Heart left ventricle (tissue), 13 donors: ENCODE results near the gene GBP2.

Experiments
- POLR2A ChIP-seq, 2 donors: fragments of 450-650 bp; IDR thresholded peaks; one replicate each; pipeline ENCODE4 v1.6.1; 2017; ENCODE audit warnings: antibody characterized with exemption in 2 of 2, mild to moderate bottlenecking in 2 of 2, moderate library complexity in 2 of 2
- TF ChIP-seq, protein P1 (sequence below), 12 donors: fragments of 200-600 bp; sonication (generic) in 4 of 12; IDR thresholded peaks; one replicate each; pipeline versions ENCODE4 v1.5.0 to v1.8.0; 2018 to 2022; ENCODE audit warnings: antibody characterized with exemption in 12 of 12, mild to moderate bottlenecking in 5 of 12
- donor health status: ischemic (EF 13 %, LVEDD 7.1; RV severe dilation, severe dysfunction).
- donor health status: DM: no; HTN: yes; CAD: no.
- donor health status: DM: no; HTN: no; CAD: no.
- donor health status: ischemic (EF 25% LVEDD 6.9; RV normal size, moderate dysfunction).
- donor health status: ischemic (EF 25% LVEDD 5.7; RV mildly dilated, moderate dysfunction).
- donor health status: ischemic (EF 35%, LVEDD 5.7; RV mildly dilated, moderate dysfunction).
- donor health status: nonischemic (EF 11% LVEDD 7.7; RV severe dilation, severe dysfunction).
- donor health status: DM: yes; HTN: yes; CAD: no.
- donor health status: PGD.
- donor health status: ischemic (EF 29% LVEDD 5.4; RV normal size, mild dysfunction).
- donor health status: nonischemic (EF 23%, LVEDD 6.1; RV moderate dilation, normal function).

- TF ChIP-seq, protein P1, sequence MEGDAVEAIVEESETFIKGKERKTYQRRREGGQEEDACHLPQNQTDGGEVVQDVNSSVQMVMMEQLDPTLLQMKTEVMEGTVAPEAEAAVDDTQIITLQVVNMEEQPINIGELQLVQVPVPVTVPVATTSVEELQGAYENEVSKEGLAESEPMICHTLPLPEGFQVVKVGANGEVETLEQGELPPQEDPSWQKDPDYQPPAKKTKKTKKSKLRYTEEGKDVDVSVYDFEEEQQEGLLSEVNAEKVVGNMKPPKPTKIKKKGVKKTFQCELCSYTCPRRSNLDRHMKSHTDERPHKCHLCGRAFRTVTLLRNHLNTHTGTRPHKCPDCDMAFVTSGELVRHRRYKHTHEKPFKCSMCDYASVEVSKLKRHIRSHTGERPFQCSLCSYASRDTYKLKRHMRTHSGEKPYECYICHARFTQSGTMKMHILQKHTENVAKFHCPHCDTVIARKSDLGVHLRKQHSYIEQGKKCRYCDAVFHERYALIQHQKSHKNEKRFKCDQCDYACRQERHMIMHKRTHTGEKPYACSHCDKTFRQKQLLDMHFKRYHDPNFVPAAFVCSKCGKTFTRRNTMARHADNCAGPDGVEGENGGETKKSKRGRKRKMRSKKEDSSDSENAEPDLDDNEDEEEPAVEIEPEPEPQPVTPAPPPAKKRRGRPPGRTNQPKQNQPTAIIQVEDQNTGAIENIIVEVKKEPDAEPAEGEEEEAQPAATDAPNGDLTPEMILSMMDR (IDR thresholded peaks at IDR 0.05) = no peak
- no peak for TF ChIP-seq POLR2A (IDR thresholded peaks at IDR 0.05)
Measured at GRCh38 chr1:89098857-89099256, 27.1 kb downstream of the GBP2 start.
